Astrocyte of the hippocampus (primary cell): ENCODE data around the gene TOR1B.
"Not testable (repeated sequence)": the region's sequence is repeated elsewhere in the genome, so short reads cannot be mapped to it uniquely, and the experiment has no call there.

Experiments used
- DNase-seq: peaks from one replicate; pipeline ENCODE4 v3.0.0; 2011; ENCODE audit warnings: low read depth, low spot score

Gene TOR1B, protein sequence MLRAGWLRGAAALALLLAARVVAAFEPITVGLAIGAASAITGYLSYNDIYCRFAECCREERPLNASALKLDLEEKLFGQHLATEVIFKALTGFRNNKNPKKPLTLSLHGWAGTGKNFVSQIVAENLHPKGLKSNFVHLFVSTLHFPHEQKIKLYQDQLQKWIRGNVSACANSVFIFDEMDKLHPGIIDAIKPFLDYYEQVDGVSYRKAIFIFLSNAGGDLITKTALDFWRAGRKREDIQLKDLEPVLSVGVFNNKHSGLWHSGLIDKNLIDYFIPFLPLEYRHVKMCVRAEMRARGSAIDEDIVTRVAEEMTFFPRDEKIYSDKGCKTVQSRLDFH

DNA sequence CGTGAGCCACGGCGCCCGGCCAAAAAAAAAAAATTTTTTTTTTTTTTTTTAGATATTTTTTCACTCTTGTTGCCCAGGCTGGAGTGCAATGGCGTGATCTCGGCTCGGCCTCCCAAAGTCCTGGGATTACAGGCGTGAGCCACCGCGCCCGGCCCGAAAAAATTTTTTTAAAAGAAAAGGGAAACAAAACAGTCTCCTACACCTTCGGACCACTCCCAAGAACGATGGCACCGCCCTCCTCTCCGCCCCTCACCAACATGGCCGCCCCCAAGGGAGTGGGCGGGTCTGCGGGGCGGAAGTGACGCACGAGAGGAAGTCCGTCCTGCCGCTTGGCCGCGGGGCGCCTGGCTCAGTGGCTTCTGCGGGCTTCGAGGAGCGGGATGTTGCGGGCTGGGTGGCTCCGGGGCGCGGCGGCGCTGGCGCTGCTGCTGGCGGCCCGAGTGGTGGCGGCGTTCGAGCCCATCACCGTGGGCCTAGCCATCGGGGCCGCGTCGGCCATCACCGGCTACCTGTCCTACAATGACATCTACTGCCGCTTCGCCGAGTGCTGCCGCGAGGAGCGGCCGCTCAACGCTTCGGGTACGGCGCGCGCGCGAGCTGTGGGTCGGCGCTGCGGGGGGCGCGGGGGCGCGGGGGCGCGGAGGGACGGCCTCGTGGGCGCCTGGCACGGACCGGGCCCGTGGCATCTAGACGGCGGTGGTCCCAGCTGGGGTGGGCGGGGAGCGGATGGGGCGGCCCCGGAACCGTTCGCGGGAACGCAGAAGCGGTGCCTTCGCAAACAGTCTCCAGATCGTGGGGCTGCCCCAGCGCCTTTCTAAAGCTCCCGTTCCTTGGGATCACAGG, at the start of gene TOR1B:
TOR1B (plus strand) TSS at position 352 of the 843 bp plus-strand sequence; CDS start at position 381, 29 bp downstream.
- DNase-seq, result peak; percentile 97

DNA sequence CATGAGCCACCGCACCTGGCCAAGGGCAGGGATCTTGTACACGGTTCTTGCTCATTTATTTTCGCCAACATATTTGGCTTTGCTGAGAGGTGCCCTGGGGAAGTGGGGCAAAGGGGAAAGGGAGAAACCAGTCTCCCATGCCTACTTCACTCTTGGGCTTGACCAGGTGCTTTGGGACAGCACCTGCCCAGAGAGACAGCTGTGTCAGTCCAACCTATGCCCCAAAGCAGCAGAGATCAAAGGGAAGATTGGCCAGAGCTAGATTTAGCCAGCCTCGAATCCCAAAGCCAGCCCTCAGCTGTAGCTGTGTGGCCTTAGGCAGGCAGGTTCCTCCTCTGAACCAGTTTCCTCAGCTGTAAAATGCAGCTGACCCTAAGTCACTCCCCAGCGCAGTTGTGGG, 47.8 kb upstream of the TOR1B start:
- no peak for DNase-seq

DNA sequence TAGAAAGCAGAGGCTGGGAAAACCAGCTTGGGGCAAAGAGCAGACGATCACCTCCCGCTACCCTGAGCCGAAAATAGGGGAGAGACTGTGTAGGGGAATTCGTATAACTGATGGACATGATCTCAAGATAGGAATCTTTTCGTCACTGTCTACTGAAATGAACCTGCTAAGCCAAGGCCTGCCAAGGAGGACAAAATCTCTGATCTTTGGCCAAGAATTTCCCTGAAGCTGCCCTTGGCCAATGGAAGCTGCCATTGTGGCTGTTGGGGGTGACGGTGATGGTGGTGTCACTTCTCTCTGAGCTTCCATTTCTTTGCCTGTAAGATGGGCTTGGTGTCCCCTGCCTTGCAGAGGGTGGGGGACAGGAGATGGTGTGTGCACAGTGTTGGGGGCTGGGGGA, 46.8 kb upstream of the TOR1B start:
- no peak for DNase-seq

DNA sequence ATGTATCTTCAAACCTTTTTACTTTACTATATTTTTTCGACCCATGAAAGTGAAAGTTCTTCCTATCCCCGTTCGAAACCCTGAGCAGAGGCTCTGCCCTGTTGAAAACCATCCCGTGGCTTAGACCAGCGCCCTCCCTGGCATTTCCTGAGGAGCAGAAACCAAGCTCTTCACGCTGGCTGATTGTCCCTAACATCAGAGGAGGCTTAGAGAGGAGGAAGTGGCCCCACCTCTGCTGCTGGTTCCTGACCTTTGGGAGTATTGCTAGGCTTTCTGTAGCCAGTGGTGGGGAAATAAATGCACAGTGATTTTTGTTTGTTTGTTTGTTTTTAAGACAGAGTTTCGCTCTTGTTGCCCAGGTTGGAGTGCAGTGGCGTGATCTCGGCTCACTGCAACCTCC, 45.9 kb upstream of the TOR1B start:
- DNase-seq, result no peak

DNA sequence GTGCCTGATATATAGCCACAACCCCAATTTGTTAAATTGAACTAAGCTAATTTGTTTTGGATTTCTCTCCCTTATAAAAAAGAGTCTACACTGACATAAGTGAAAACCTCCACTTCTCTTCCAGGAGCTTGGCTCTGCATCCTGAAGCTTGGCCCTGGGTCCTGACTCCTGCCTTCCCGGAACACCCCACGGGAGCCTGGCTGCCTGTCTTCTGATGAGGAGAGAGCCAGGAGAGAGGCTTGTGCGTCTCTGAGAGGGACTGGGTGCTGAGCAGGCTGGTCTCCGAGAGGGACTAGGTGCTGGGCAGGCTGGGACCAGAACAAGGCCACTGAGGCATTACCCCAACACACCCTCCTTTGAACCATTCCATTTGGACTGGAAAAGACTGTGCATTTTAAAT, 43.7 kb upstream of the TOR1B start:
- no peak for DNase-seq

DNA sequence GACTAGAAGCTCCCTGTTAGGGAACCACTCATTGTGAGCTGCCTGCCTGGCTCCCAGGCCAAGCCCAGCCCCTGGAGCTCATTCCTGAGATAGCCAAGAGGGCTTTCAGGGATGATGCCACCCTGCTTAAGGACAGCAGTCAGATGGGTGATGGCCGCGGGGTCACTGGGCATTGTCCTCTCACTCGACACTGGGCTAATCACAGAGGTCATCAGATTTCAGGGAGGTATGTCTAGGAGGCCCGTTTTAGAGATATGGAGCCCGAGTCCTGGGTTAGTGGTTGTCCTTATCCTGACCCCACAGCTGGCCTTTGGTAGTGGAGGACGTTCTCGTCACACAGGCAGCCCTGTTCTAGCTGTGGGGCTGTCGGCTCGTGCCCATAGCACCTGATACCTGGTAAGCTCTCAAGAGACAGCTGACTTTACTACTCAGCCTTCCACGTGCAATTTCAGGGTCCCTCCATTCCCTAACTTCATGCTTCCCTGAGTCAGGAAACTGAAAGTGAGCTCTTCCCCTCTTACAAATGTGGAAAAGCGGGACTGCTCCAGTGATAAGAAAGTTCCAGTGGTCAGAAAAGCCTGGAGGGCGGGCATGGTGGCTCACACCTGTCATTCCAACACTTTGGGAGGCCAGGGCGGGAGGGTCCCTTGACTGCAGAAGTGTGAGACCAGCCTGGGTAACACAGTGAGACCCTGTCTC, 43.0 kb upstream of the TOR1B start:
- DNase-seq, result no peak

DNA sequence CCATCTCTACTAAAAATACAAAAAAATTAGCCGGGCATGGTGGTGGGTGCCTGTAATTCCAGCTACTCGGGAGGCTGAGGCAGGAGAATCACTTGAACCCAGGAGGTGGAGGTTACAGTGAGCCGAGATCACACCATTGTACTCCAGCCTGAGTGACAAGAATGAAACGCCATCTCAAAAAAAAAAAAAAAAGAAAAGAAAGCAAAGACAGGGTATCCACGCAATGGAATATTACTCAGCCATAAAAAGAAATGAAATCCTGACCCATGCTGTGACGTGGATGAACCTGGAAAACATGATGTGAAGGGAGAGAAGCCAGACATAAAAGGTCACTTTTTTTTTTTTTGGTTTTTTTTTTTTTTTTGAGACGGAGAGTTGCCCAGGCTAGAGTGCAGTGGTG, 42.2 kb upstream of the TOR1B start:
- not testable (repeated sequence) for DNase-seq

DNA sequence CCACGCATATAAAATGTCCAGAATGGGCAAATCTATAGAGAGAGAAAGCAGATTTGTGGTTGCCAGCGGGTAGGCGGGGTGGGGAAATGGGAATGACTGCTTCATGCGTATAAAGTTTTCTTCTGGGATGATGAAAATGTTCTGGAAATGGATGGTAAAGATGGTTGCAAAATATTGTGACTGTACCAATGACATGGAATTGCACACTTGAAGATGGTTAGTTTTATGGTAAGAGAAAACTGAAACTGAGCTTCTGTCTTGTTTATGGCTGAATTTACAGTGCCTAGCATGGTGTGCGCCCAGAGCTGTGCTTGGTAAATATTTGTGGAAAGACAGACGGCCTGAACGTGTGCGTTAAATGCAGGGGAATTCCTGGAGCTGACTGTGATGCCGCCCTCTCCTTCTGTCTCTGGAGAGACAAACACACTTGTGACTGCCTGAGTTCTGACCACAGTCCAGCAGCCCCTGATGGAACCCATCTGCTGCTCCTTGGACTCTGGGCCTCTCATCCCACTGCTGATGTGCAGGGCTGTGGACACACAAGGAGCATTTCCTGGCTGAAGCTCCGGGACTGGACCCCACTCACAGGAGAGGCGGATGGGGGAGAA, 41.6 kb upstream of the TOR1B start:
- peak; percentile 16 for DNase-seq

DNA sequence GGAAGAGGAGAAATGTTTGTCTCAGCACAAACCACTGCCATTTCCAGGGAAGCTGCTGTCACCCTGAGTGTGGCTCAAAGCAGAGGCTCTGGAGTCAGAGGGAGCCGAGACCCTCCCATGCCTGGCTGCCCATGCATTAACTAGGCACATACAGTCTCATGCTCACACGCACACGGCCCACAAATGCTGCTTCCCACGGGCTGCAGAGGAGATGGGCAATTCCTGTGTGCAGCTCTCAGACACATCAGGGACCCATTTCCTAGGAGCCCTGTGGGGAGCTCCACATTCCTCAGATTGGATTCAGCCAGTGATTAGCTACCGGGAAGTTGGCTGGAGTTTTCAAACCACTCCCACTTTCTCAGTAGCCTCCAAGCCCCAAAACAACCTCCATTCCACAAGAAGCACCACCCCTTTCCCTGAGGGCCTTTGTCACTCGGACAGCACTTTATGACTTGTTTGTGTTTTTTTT, 41.0 kb upstream of the TOR1B start:
- peak; percentile 27 for DNase-seq

DNA sequence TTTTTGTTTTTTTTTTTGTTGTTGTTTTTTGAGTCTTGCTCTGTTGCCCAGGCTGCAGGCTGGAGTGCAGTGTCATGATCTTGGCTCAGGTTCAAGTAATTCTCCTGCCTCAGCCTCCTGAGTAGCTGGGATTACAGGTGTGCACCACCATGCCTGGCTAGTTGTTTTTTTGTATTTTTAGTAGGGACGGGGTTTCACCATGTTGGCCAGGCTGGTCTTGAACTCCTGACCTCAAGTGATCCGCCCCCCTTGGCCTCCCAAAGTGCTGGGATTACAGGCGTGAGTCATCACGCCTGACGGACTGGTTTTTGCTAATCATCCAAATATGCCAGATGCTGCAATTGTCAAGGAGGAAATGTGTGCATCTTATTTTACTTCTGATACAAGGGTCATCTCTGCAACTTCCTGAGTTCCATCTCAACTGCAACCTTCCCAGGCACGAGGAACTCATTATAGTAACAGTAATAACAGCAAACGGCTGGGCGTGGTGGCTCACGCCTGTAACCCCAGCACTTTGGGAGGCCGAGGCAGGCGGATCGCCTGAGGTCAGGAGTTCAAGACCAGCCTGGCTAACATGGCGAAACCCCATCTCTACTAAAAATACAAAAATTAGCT, 40.5 kb upstream of the TOR1B start:
- peak; percentile 39 for DNase-seq

DNA sequence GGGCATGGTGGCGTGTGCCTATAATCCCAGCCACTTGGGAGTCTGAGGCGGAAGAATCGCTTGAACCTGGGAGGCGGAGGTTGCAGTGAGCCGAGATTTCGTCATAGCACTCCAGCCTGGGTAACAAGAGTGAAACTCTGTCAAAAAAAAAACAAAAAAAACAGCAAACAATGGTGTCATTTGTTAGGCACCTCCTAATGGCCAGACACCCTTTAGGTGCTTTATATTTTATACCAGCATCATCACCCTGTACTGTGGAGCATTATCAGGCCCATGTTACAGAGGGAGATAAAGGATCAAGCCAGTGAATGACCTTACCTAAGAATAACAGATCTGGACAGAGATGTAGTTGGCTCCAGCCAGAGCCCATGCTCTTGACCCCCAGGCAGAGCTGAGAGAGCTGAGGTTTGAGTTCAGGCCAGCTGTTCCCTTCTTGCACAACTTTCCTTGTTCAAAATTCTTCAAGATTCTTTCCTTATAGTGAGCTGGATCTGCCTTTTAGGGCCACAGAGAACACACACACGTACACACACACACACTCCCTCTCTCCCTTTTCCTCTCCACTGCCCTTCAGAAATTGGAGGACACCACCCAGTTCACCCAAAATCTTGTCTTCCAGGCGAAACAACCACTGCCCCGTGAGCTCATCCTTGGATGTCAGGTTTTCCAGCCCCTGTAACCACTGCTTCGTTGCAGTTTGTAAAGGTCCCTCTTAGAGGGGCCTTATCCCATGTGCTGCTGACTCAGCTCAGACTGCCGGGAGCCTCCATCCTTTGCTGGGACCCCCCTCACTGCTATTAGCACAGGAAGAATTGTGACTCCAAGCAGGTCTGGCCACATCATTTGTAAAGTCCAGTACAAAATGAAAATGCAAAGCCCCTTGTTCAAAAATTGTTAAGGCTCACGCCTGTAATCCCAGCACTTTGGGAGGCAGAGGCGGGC, 39.7 kb upstream of the TOR1B start:
- DNase-seq, result peak; percentile 55

DNA sequence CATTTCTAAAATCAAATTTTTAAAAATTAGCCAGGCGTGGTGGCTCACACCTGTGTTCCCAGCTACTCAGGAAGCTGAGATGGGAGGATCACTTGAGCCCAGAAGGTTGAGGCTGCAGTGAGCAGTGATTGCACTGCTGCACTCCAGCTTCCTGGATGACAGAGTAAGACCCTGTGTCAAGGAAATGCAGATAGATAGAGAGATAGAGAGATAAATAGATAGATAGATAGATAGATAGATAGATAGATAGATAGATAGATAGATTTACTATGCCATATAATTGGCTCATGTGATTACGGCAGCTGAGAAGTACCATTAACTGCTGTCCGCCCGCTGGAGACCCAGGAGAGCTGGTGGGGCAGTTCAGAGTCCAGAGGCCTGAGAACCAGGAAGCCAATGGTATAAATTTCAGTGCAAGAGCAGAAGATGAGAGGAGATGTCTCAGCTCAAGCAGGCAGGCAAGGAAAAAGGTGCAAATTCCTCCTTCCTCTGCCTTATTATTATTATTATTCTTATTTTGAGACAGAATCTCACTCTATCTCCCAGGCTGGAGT, 37.1 kb upstream of the TOR1B start:
- DNase-seq, result no peak

DNA sequence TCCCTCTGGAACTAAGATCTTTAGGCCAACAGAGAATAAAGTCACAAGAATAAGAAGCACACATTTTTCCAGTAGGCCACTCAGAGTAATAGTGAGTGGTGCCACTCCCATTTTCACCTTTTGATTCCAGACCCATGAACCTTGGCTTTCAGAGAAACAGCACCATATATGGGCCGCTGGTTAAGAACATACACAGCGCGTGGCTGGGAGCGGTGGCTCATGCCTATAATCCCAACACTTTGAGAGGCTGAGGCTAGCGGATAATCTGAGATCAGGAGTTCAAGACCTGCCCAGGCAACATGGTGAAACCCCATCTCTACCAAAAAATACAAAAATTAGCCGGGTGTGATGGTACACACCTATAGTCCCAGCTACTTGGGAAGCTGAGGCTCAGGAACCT, 34.5 kb upstream of the TOR1B start:
- no peak for DNase-seq

DNA sequence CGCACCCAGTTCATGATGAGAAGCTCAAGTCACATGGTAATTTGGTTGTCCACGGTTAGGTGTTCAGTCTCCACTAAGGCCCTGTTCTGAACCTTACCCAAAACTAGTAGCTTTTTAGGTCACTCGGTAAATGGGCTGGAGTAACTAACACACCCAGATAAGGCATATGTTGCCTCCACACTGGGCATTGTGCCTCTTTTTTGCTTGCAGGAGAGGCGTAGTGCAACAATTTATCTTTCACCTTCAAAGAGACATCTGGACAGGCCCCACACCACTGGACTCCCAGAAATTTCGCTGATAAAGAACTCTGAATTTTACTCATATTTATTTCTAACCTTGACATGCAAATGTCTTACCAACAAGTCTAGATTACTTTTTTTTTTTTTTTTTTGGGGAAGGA, 33.3 kb upstream of the TOR1B start:
- no peak for DNase-seq

DNA sequence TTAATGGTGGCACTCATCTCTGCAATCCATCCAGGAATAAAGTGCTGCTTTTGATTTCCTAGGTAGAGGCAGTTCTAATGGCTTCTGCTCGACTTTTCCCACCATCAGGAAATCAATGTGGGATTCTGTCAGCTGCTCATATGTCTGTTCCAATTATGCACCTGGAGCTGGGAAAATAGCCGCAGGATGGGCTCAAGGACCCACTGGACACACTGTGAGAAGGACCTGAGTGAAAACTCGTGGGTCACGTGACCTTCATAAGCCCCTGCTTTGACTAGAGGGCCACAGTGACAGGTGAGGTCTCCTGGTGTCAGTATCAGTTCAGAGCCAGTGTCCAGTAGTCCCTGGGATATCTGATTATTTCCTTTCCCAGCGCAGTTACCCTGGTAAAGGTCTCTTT, 32.2 kb upstream of the TOR1B start:
- DNase-seq, result no peak

DNA sequence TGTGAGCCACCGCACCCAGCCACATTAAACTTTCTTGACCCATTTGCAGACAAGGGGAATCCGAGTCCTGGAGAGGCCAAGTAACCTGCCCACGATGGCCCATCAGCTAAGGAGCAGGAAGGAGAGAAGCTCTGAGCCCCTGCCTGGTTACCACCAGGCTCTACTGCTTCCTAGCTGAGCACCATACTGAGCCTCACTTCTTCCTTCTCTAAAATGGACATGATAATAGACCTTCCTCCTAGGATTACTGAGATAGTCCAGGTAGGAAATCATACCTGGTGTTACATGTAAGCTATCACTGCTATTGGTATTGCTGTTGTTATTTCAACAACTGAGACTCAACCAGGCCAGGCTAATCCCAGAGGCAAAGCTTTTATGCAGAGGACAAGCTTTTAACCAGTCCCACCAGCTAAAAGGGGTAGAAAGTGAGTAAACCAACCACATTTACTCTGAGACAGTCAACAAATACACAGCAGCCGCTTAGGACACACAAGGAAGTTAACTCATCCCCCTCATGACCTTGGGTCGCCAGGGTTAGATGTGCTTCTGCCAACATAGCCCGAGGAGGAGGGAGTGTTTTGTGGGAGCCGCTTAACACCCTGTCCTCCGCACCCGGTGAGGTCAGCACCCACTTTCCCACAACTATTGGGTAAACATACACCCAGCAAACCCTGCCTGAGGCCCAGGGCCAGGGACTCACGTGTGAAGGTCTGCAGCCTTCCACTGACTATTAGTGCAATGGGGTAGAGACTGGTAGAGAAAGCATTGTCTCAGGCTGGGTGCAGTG, 29.5 kb upstream of the TOR1B start:
- peak; percentile 11 for DNase-seq

DNA sequence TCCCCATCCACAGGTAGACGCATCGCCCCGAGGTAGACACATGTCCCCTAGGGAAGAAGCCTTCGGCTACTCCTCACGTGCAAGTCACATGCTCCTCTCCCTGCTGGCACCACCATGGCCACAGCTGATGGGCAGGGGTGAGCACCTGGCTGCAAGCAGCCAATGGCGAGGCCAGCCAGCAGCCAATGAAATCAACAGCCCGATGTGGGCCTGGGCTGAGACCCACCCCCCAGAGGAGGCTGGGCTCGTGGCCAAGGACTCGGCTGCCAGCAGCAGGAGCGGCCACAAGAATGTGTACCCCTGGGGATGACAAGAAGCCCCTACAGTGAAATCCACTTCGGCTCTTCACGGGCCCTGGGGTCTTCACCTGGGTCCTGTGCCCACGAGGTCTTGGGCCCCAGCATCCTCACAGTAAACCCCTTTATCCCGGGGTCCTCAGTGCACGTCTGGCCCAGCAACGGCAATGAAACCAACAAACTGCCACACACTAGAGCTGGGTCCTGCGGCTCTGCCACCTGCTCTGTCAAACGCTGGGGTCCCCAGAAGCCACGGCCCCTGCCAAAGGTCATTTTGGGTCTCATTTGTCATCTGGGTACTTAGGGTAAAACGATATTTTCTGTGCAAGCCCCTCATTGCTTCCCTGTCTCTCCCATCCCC, 28.1 kb upstream of the TOR1B start:
- DNase-seq, result peak; percentile 38

DNA sequence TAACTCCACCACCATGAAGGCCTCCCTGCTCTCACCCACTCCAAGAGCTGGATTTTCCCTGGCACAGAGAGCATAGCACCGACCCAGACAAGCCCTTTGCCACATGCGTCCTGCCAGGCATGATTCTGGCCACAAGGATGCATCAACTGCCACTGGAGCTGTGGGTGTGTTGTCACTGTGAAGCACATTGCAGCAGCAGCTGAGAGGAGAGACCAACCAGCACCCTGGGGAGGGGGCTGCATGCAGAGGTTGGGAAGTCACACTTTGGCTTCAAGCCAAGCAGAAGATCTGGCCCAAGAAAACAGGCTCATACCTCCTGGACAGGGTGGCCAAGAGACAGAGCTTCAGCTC, 27.6 kb upstream of the TOR1B start:
- no peak for DNase-seq

DNA sequence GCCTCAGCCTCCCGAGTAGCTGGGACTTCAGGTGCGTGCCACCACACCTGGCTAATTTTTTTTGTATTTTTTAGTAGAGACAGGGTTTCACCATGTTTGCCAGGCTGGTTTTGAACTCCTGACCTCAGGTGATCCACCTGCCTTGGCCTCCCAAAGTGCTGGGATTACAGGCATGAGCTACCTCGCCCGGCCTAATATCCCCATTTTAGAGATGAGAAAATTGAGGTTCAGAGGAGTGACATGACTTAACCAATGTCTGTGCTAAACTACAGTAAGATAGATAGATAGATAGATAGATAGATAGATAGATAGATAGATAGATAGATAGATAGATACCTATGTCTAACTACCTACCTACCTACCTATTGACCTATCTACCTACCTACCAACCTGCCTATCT, 26.9 kb upstream of the TOR1B start:
- not testable (repeated sequence) for DNase-seq
